NCI-H748 treated with DMSO at 0.1 percent for 48 hours (cell line): ENCODE results near the gene GMIP.
A peak's percentile ranks its signal among the peaks of the same experiment; 100 is the strongest.

Source experiments
- DNase-seq: peaks from one replicate; lab custom pipeline; 2025; lab: John Stamatoyannopoulos, UW

Gene GMIP

GRCh38 chr19:19659646-19660245, 16.3 kb upstream of the GMIP start:
- no peak for DNase-seq

- no peak for DNase-seq
These were observed 13.9 kb upstream of the GMIP start for GRCh38 chr19:19657397-19657783.

- no peak for DNase-seq
These were observed 13.3 kb upstream of the GMIP start for GRCh38 chr19:19656451-19657396.

- DNase-seq, result no peak
These were observed 12.3 kb upstream of the GMIP start for GRCh38 chr19:19655641-19656343.

GRCh38 chr19:19655051-19655594, 11.7 kb upstream of the GMIP start:
- no peak for DNase-seq

- DNase-seq, result no peak
These were observed 11.0 kb upstream of the GMIP start for GRCh38 chr19:19654441-19654840.

GRCh38 chr19:19653597-19654147, 10.2 kb upstream of the GMIP start:
- no peak for DNase-seq

- DNase-seq, result no peak
These were observed 9.2 kb upstream of the GMIP start for GRCh38 chr19:19652482-19653295.

GRCh38 chr19:19651076-19651475, 7.6 kb upstream of the GMIP start:
- DNase-seq, result no peak

- no peak for DNase-seq
These were observed 6.9 kb upstream of the GMIP start for GRCh38 chr19:19650331-19650730.

- DNase-seq, result no peak
These were observed 6.1 kb upstream of the GMIP start for GRCh38 chr19:19649580-19649995.

- DNase-seq, result no peak
These were observed 5.7 kb upstream of the GMIP start for GRCh38 chr19:19649155-19649554.

GRCh38 chr19:19647037-19647835, 3.8 kb upstream of the GMIP start:
- no peak for DNase-seq

GRCh38 chr19:19645233-19645870, 1.9 kb upstream of the GMIP start:
- DNase-seq, result no peak

GRCh38 chr19:19644054-19644388, 564 bp upstream of the GMIP start:
- no peak for DNase-seq

GRCh38 chr19:19642506-19643157, 825 bp downstream of the GMIP start:
- peak; percentile 7 for DNase-seq

- no peak for DNase-seq
These were observed 5.8 kb downstream of the GMIP start for GRCh38 chr19:19637523-19638251.

- no peak for DNase-seq
These were observed 6.3 kb downstream of the GMIP start for GRCh38 chr19:19637186-19637522.

GRCh38 chr19:19636573-19637185, 6.8 kb downstream of the GMIP start:
- no peak for DNase-seq
